IMR-90 (cell line): ENCODE measurements around the gene TRAF3. TPM values are rescaled to one million over a fixed set of nuclear protein-coding genes. Genes with fewer than 3 reads are reported as not detected.

Experiments
- ATAC-seq: fragments of 200-7000 bp; cut with Tn5 transposase; 2 replicates; pipeline ENCODE4 v1.9.1; 2020; ENCODE audit warnings: low read depth, mild to moderate bottlenecking, moderate library complexity
- BruUV-seq: library from RNA; stranded (reverse); fragments of 400-500 nt; replicated peaks from 2 replicates; lab custom pipeline; 2021; lab: Mats Ljungman, UMichigan
- CTCF ChIA-PET: fragments of 300-600 bp; formaldehyde crosslinking; extraction: SDS; loops from one replicate; lab custom pipeline; 2021; ENCODE audit warnings: antibody characterized with exemption; lab: Yijun Ruan, JAX
- POLR2A ChIA-PET: fragments of 300-600 bp; sonication (Branson Sonifier 250); formaldehyde crosslinking; loops from one replicate; lab custom pipeline; 2022; ENCODE audit warnings: antibody characterized with exemption; ENCODE audit not compliant: unreplicated experiment; lab: Charles Lee
- DNase-seq: peaks from one replicate; pipeline ENCODE4 v3.0.0; 2013
- H2AFZ ChIP-seq: replicated peaks from 2 replicates; pipeline ENCODE3; 2013; ENCODE audit warnings: low read length, mild to moderate bottlenecking; ENCODE audit not compliant: poor library complexity
- H2AK5ac ChIP-seq: 2 replicates; pipeline ENCODE4 v1.6.1; 2013; ENCODE audit warnings: low read depth, low read length, inconsistent platforms
- H2AK9ac ChIP-seq: replicated peaks from 2 replicates; pipeline ENCODE3; 2013; ENCODE audit warnings: mild to moderate bottlenecking, low read depth, low read length, moderate library complexity; ENCODE audit not compliant: poor library complexity
- H2BK120ac ChIP-seq: 2 replicates; pipeline ENCODE4 v1.6.1; 2013; ENCODE audit warnings: low read depth, low read length, inconsistent platforms
- H2BK15ac ChIP-seq: 3 replicates; pipeline ENCODE4 v1.6.1; 2013; ENCODE audit warnings: low read depth, low read length, inconsistent platforms
- H2BK20ac ChIP-seq: 2 replicates; pipeline ENCODE4 v1.6.1; 2013; ENCODE audit warnings: low read depth, mild to moderate bottlenecking, inconsistent platforms, low read length, moderate library complexity
- H2BK5ac ChIP-seq: 2 replicates; pipeline ENCODE4 v1.6.1; 2013; ENCODE audit warnings: mild to moderate bottlenecking, low read depth, low read length, inconsistent platforms; ENCODE audit not compliant: poor library complexity, severe bottlenecking
- H3K14ac ChIP-seq: replicated peaks from 2 replicates; pipeline ENCODE4 v1.6.1; 2013; ENCODE audit warnings: low read depth, low read length, inconsistent platforms
- H3K18ac ChIP-seq: 2 replicates; pipeline ENCODE4 v1.6.1; 2013; ENCODE audit warnings: low read depth, low read length, control low read depth
- H3K23ac ChIP-seq: 2 replicates; pipeline ENCODE4 v1.6.1; 2013; ENCODE audit warnings: low read depth, low read length, inconsistent platforms
- H3K27ac ChIP-seq: 2 replicates; pipeline ENCODE4 v1.5.1; 2013; ENCODE audit warnings: mild to moderate bottlenecking, control low read depth, low read length; ENCODE audit not compliant: insufficient read depth
- H3K27me3 ChIP-seq: 2 replicates; pipeline ENCODE4 v1.6.1; 2013; ENCODE audit warnings: low read length; ENCODE audit not compliant: control insufficient read depth, insufficient read depth
- H3K36me3 ChIP-seq: 2 replicates; pipeline ENCODE4 v1.6.1; 2013; ENCODE audit warnings: low read length, mixed read lengths; ENCODE audit not compliant: control insufficient read depth, insufficient read depth
- H3K4ac ChIP-seq: 2 replicates; pipeline ENCODE4 v1.6.1; 2013; ENCODE audit warnings: low read depth, low read length, inconsistent platforms
- H3K4me1 ChIP-seq: 2 replicates; pipeline ENCODE4 v1.6.1; 2013; ENCODE audit warnings: low read length, mixed read lengths; ENCODE audit not compliant: control insufficient read depth, insufficient read depth
- H3K4me2 ChIP-seq: 2 replicates; pipeline ENCODE4 v1.6.1; 2013; ENCODE audit warnings: low read depth, mild to moderate bottlenecking, control low read depth, low read length, moderate library complexity
- H3K4me3 ChIP-seq: 2 replicates; pipeline ENCODE4 v1.5.1; 2013; ENCODE audit warnings: low read depth, mild to moderate bottlenecking, control low read depth, low read length, moderate library complexity; ENCODE audit not compliant: insufficient read depth
- H3K56ac ChIP-seq: 2 replicates; pipeline ENCODE4 v1.6.1; 2013; ENCODE audit warnings: low read length, inconsistent platforms; ENCODE audit not compliant: insufficient read depth; ENCODE audit errors: extremely low read depth
- H3K79me1 ChIP-seq, 2 experiments: 2 replicates each; pipeline ENCODE4 v1.6.1; 2013; ENCODE audit warnings: low read length in 2 of 2, inconsistent platforms in 1 of 2, low read depth in 1 of 2
- H3K9ac ChIP-seq: 2 replicates; pipeline ENCODE4 v1.6.1; 2013; ENCODE audit warnings: low read depth, low read length, control low read depth
- H3K9me1 ChIP-seq: 2 replicates; pipeline ENCODE4 v1.6.1; 2013; ENCODE audit warnings: low read length, inconsistent platforms; ENCODE audit not compliant: insufficient read depth
- H3K9me3 ChIP-seq: 2 replicates; pipeline ENCODE4 v1.6.1; 2013; ENCODE audit warnings: low read length; ENCODE audit not compliant: control insufficient read depth, insufficient read depth
- H4K20me1 ChIP-seq: 2 replicates; pipeline ENCODE4 v1.6.1; 2013; ENCODE audit warnings: low read length, inconsistent platforms; ENCODE audit not compliant: insufficient read depth
- H4K5ac ChIP-seq: 2 replicates; pipeline ENCODE4 v1.6.1; 2013; ENCODE audit warnings: mild to moderate bottlenecking, low read depth, low read length, control low read depth
- H4K8ac ChIP-seq, 2 experiments: 2 replicates each; pipeline ENCODE4 v1.6.1; 2013; ENCODE audit warnings: low read depth in 2 of 2, low read length in 2 of 2, control low read depth in 1 of 2, inconsistent platforms in 1 of 2
- H4K91ac ChIP-seq: 2 replicates; pipeline ENCODE4 v1.6.1; 2013; ENCODE audit warnings: low read depth, low read length, inconsistent platforms; ENCODE audit not compliant: insufficient read depth
- BHLHE40 ChIP-seq: fragments of 150-350 bp; IDR thresholded peaks from 2 replicates; pipeline ENCODE4 v1.6.1; 2016; ENCODE audit warnings: mild to moderate bottlenecking, low read depth, low read length
- CEBPB ChIP-seq: IDR thresholded peaks from 2 replicates; pipeline ENCODE4 v1.6.1; 2012; ENCODE audit warnings: low read depth, low read length, improper control_type of control experiment
- FOS ChIP-seq: fragments of 150-350 bp; IDR thresholded peaks from 2 replicates; pipeline ENCODE4 v1.6.1; 2016; ENCODE audit warnings: low read depth, low read length
- RCOR1 ChIP-seq: IDR thresholded peaks from 2 replicates; pipeline ENCODE4 v1.6.1; 2012; ENCODE audit warnings: mild to moderate bottlenecking, low read length, improper control_type of control experiment; ENCODE audit not compliant: insufficient replicate concordance
- WGBS, 2 experiments: methylation state at CpG; one replicate each; pipeline versions ENCODE4 v1.1.5 to v1.1.7; 2013; ENCODE audit warnings: missing lambda C conversion rate in 2 of 2; ENCODE audit not compliant: insufficient read length in 1 of 2; ENCODE audit errors: extremely low coverage in 2 of 2; 5-methylcytosine and 5-hydroxymethylcytosine counted together
- dilution Hi-C: fragments of 300-500 bp; cut with HindIII; formaldehyde crosslinking; loops from one replicate; pipeline ENCODE4 v1.14.3; 2018; ENCODE audit warnings: low sequenced_read_pairs; ENCODE audit not compliant: unreplicated experiment
- in situ Hi-C: fragments of 300-500 bp; cut with MboI; formaldehyde crosslinking; loops from 3 replicates; pipeline ENCODE4 v1.14.3; 2019; ENCODE audit warnings: low sequenced_read_pairs, inconsistent platforms, mixed read lengths
- intact Hi-C: fragments of 100-400 bp; cut with micrococcal nuclease; formaldehyde crosslinking; loops from 2 replicates; pipeline ENCODE4 v1.10.0; 2022
- polyA plus RNA-seq, 3 experiments: library from polyadenylated mRNA; depleted of rRNA; stranded (reverse); fragments of >200 nt; gene quantifications; 2 replicates each; pipeline ENCODE4 v1.2.3, GENCODE V29; 2012; ENCODE audit warnings: low replicate concordance in 1 of 3
- total RNA-seq: library from RNA; depleted of rRNA; stranded (reverse); fragments of >200 nt; gene quantifications from 2 replicates; pipeline ENCODE4 v1.2.3, GENCODE V29; 2012
- TF ChIP-seq, protein P1 (sequence below): fragments of 150-350 bp; IDR thresholded peaks from 2 replicates; pipeline ENCODE4 v1.6.1; 2017; ENCODE audit warnings: mild to moderate bottlenecking, antibody characterized with exemption, low read length, low read depth

The TRAF3 gene
- total and polyA plus RNA-seq, 2 of the 4 experiments (the other 2 are of a cell fraction): 21.2 to 25.3 TPM

DNA sequence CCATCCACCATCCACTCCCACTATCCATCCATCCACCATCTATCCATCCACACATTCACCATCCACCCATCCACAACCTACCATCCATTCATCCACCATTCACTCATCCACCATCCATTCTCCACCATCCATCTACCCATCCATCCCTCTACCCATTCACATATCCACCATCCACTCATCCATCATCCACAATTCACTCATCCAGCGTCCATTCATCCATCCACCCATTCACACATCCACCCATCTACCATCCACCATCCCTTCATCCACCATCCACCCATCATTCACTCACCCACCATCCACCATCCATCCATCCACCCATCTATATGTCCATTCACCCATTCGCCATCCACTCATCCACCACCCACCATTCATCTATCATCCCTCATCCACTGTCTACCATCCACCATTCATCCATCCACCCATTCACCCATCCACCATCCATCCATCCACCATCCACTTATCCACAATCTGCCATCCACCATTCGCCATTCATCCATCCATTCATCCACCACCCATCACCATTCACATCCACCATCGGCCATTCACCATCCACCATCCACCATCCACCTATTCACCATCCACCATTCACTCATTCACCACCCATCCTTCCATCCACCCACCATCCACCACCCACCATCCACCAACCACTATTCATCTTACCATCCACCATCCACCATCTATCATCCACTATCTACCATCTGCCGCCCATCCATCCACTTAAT is 143.2 kb downstream of the TRAF3 start:
- H2BK120ac ChIP-seq: no peak overlapping the region
- peaks cover 37% of the 10 kb centered on the region for H3K27me3 ChIP-seq
- peaks cover 2% of the 10 kb centered on the region; the same call in 1 of the 2 replicates for H3K9me3 ChIP-seq
- CTCF ChIA-PET: no interaction called here
- POLR2A ChIA-PET: no interaction called here
- WGBS, 2 experiments: 93 to 100% methylated on average over 2 to 5 of the region's 5 CpGs
- H3K4ac ChIP-seq: no peak overlapping the region
- H3K9ac ChIP-seq: no peak overlapping the region
- dilution Hi-C loops: no loop called here
- H4K8ac ChIP-seq: no peak overlapping the region
- no peak overlapping the region for H3K27ac ChIP-seq
- H2AFZ ChIP-seq: no peak overlapping the region
- H4K20me1 ChIP-seq: no peaks in the 10 kb centered on the region
- H4K91ac ChIP-seq: no peak overlapping the region
- 0 out of 2 replicates have a peak, but pooled peaks cover 3% of the 10 kb centered on the region for H3K9me1 ChIP-seq
- no peak overlapping the region for H3K23ac ChIP-seq
- no peak overlapping the region for H3K14ac ChIP-seq
- H3K4me3 ChIP-seq: no peak overlapping the region
- H4K5ac ChIP-seq: no peak overlapping the region
- no peaks in the 10 kb centered on the region; the same call in 1 of the 2 replicates for H3K4me1 ChIP-seq
- H2AK9ac ChIP-seq: no peak overlapping the region
- H3K56ac ChIP-seq: no peak overlapping the region
- H3K18ac ChIP-seq: no peak overlapping the region
- TF ChIP-seq RCOR1 (no peak), CEBPB (no peak), BHLHE40 (no peak), FOS (no peak)
- TF ChIP-seq, protein P1, sequence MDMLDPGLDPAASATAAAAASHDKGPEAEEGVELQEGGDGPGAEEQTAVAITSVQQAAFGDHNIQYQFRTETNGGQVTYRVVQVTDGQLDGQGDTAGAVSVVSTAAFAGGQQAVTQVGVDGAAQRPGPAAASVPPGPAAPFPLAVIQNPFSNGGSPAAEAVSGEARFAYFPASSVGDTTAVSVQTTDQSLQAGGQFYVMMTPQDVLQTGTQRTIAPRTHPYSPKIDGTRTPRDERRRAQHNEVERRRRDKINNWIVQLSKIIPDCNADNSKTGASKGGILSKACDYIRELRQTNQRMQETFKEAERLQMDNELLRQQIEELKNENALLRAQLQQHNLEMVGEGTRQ: no peak
- intact Hi-C loops: no loop called here
- in situ Hi-C loops: no loop called here
- peak overlapping the region; percentile 34 for H2BK5ac ChIP-seq
- H3K36me3 ChIP-seq: no peaks in the 10 kb centered on the region
- no TSS peak for BruUV-seq
- no peak overlapping the region for H2BK15ac ChIP-seq
- H3K79me1 ChIP-seq: no peaks in the 10 kb centered on the region
- H2AK5ac ChIP-seq: no peak overlapping the region; the same call in 1 of the 2 replicates
- H2BK20ac ChIP-seq: no peak overlapping the region
- DNase-seq (no peak), ATAC-seq (no peak)
- no peak overlapping the region for H3K4me2 ChIP-seq
